IMR-90 (cell line): ENCODE measurements around the gene SLC35F1. TPM values are rescaled to one million over a fixed set of nuclear protein-coding genes. Genes with fewer than 3 reads are reported as not detected.

ENCODE experiments used
- ATAC-seq: fragments of 200-7000 bp; cut with Tn5 transposase; 2 replicates; pipeline ENCODE4 v1.9.1; 2020; ENCODE audit warnings: low read depth, mild to moderate bottlenecking, moderate library complexity
- BruUV-seq: library from RNA; stranded (reverse); fragments of 400-500 nt; replicated peaks from 2 replicates; lab custom pipeline; 2021; lab: Mats Ljungman, UMichigan
- CTCF ChIA-PET: fragments of 300-600 bp; formaldehyde crosslinking; extraction: SDS; loops from one replicate; lab custom pipeline; 2021; ENCODE audit warnings: antibody characterized with exemption; lab: Yijun Ruan, JAX
- POLR2A ChIA-PET: fragments of 300-600 bp; sonication (Branson Sonifier 250); formaldehyde crosslinking; loops from one replicate; lab custom pipeline; 2022; ENCODE audit warnings: antibody characterized with exemption; ENCODE audit not compliant: unreplicated experiment; lab: Charles Lee
- DNase-seq: peaks from one replicate; pipeline ENCODE4 v3.0.0; 2013
- H2AFZ ChIP-seq: replicated peaks from 2 replicates; pipeline ENCODE3; 2013; ENCODE audit warnings: low read length, mild to moderate bottlenecking; ENCODE audit not compliant: poor library complexity
- H2AK5ac ChIP-seq: 2 replicates; pipeline ENCODE4 v1.6.1; 2013; ENCODE audit warnings: low read depth, low read length, inconsistent platforms
- H2AK9ac ChIP-seq: replicated peaks from 2 replicates; pipeline ENCODE3; 2013; ENCODE audit warnings: mild to moderate bottlenecking, low read depth, low read length, moderate library complexity; ENCODE audit not compliant: poor library complexity
- H2BK120ac ChIP-seq: 2 replicates; pipeline ENCODE4 v1.6.1; 2013; ENCODE audit warnings: low read depth, low read length, inconsistent platforms
- H2BK15ac ChIP-seq: 3 replicates; pipeline ENCODE4 v1.6.1; 2013; ENCODE audit warnings: low read depth, low read length, inconsistent platforms
- H2BK20ac ChIP-seq: 2 replicates; pipeline ENCODE4 v1.6.1; 2013; ENCODE audit warnings: low read depth, mild to moderate bottlenecking, inconsistent platforms, low read length, moderate library complexity
- H2BK5ac ChIP-seq: 2 replicates; pipeline ENCODE4 v1.6.1; 2013; ENCODE audit warnings: mild to moderate bottlenecking, low read depth, low read length, inconsistent platforms; ENCODE audit not compliant: poor library complexity, severe bottlenecking
- H3K14ac ChIP-seq: replicated peaks from 2 replicates; pipeline ENCODE4 v1.6.1; 2013; ENCODE audit warnings: low read depth, low read length, inconsistent platforms
- H3K18ac ChIP-seq: 2 replicates; pipeline ENCODE4 v1.6.1; 2013; ENCODE audit warnings: low read depth, low read length, control low read depth
- H3K23ac ChIP-seq: 2 replicates; pipeline ENCODE4 v1.6.1; 2013; ENCODE audit warnings: low read depth, low read length, inconsistent platforms
- H3K27ac ChIP-seq: 2 replicates; pipeline ENCODE4 v1.5.1; 2013; ENCODE audit warnings: mild to moderate bottlenecking, control low read depth, low read length; ENCODE audit not compliant: insufficient read depth
- H3K27me3 ChIP-seq: 2 replicates; pipeline ENCODE4 v1.6.1; 2013; ENCODE audit warnings: low read length; ENCODE audit not compliant: control insufficient read depth, insufficient read depth
- H3K36me3 ChIP-seq: 2 replicates; pipeline ENCODE4 v1.6.1; 2013; ENCODE audit warnings: low read length, mixed read lengths; ENCODE audit not compliant: control insufficient read depth, insufficient read depth
- H3K4ac ChIP-seq: 2 replicates; pipeline ENCODE4 v1.6.1; 2013; ENCODE audit warnings: low read depth, low read length, inconsistent platforms
- H3K4me1 ChIP-seq: 2 replicates; pipeline ENCODE4 v1.6.1; 2013; ENCODE audit warnings: low read length, mixed read lengths; ENCODE audit not compliant: control insufficient read depth, insufficient read depth
- H3K4me2 ChIP-seq: 2 replicates; pipeline ENCODE4 v1.6.1; 2013; ENCODE audit warnings: low read depth, mild to moderate bottlenecking, control low read depth, low read length, moderate library complexity
- H3K4me3 ChIP-seq: 2 replicates; pipeline ENCODE4 v1.5.1; 2013; ENCODE audit warnings: low read depth, mild to moderate bottlenecking, control low read depth, low read length, moderate library complexity; ENCODE audit not compliant: insufficient read depth
- H3K56ac ChIP-seq: 2 replicates; pipeline ENCODE4 v1.6.1; 2013; ENCODE audit warnings: low read length, inconsistent platforms; ENCODE audit not compliant: insufficient read depth; ENCODE audit errors: extremely low read depth
- H3K79me1 ChIP-seq, 2 experiments: 2 replicates each; pipeline ENCODE4 v1.6.1; 2013; ENCODE audit warnings: low read length in 2 of 2, inconsistent platforms in 1 of 2, low read depth in 1 of 2
- H3K9ac ChIP-seq: 2 replicates; pipeline ENCODE4 v1.6.1; 2013; ENCODE audit warnings: low read depth, low read length, control low read depth
- H3K9me1 ChIP-seq: 2 replicates; pipeline ENCODE4 v1.6.1; 2013; ENCODE audit warnings: low read length, inconsistent platforms; ENCODE audit not compliant: insufficient read depth
- H3K9me3 ChIP-seq: 2 replicates; pipeline ENCODE4 v1.6.1; 2013; ENCODE audit warnings: low read length; ENCODE audit not compliant: control insufficient read depth, insufficient read depth
- H4K20me1 ChIP-seq: 2 replicates; pipeline ENCODE4 v1.6.1; 2013; ENCODE audit warnings: low read length, inconsistent platforms; ENCODE audit not compliant: insufficient read depth
- H4K5ac ChIP-seq: 2 replicates; pipeline ENCODE4 v1.6.1; 2013; ENCODE audit warnings: mild to moderate bottlenecking, low read depth, low read length, control low read depth
- H4K8ac ChIP-seq, 2 experiments: 2 replicates each; pipeline ENCODE4 v1.6.1; 2013; ENCODE audit warnings: low read depth in 2 of 2, low read length in 2 of 2, control low read depth in 1 of 2, inconsistent platforms in 1 of 2
- H4K91ac ChIP-seq: 2 replicates; pipeline ENCODE4 v1.6.1; 2013; ENCODE audit warnings: low read depth, low read length, inconsistent platforms; ENCODE audit not compliant: insufficient read depth
- BHLHE40 ChIP-seq: fragments of 150-350 bp; IDR thresholded peaks from 2 replicates; pipeline ENCODE4 v1.6.1; 2016; ENCODE audit warnings: mild to moderate bottlenecking, low read depth, low read length
- CEBPB ChIP-seq: IDR thresholded peaks from 2 replicates; pipeline ENCODE4 v1.6.1; 2012; ENCODE audit warnings: low read depth, low read length, improper control_type of control experiment
- CHD1 ChIP-seq: IDR thresholded peaks from 2 replicates; pipeline ENCODE4 v1.6.1; 2012; ENCODE audit warnings: low read depth, low read length, improper control_type of control experiment
- CTCF ChIP-seq: conservative IDR thresholded peaks from 2 replicates; pipeline ENCODE4 v1.5.1; 2012; ENCODE audit warnings: mild to moderate bottlenecking, low read depth, low read length, improper control_type of control experiment
- FOS ChIP-seq: fragments of 150-350 bp; IDR thresholded peaks from 2 replicates; pipeline ENCODE4 v1.6.1; 2016; ENCODE audit warnings: low read depth, low read length
- MAFK ChIP-seq: IDR thresholded peaks from 2 replicates; pipeline ENCODE4 v1.6.1; 2012; ENCODE audit warnings: low read depth, low read length, improper control_type of control experiment
- MAZ ChIP-seq: IDR thresholded peaks from 2 replicates; pipeline ENCODE4 v1.6.1; 2012; ENCODE audit warnings: low read depth, mild to moderate bottlenecking, low read length, improper control_type of control experiment, moderate library complexity, borderline replicate concordance
- MXI1 ChIP-seq: IDR thresholded peaks from 2 replicates; pipeline ENCODE4 v1.6.1; 2012; ENCODE audit warnings: low read depth, mild to moderate bottlenecking, low read length, moderate library complexity, borderline replicate concordance
- NFE2L2 ChIP-seq: fragments of 150-350 bp; IDR thresholded peaks from 2 replicates; pipeline ENCODE4 v1.6.1; 2016; ENCODE audit warnings: low read depth, mild to moderate bottlenecking, low read length
- POLR2A ChIP-seq: IDR thresholded peaks from 2 replicates; pipeline ENCODE4 v1.6.1; 2012; ENCODE audit warnings: mild to moderate bottlenecking, low read depth, low read length
- RAD21 ChIP-seq: IDR thresholded peaks from 2 replicates; pipeline ENCODE4 v1.6.1; 2012; ENCODE audit warnings: low read length, improper control_type of control experiment
- RCOR1 ChIP-seq: IDR thresholded peaks from 2 replicates; pipeline ENCODE4 v1.6.1; 2012; ENCODE audit warnings: mild to moderate bottlenecking, low read length, improper control_type of control experiment; ENCODE audit not compliant: insufficient replicate concordance
- RFX5 ChIP-seq: IDR thresholded peaks from 2 replicates; pipeline ENCODE4 v1.8.0; 2012; ENCODE audit warnings: low read depth, mild to moderate bottlenecking, low read length, moderate library complexity
- SMC3 ChIP-seq: fragments of 150-350 bp; IDR thresholded peaks from 2 replicates; pipeline ENCODE4 v1.6.1; 2016; ENCODE audit warnings: low read depth, mild to moderate bottlenecking, antibody characterized with exemption, low read length, moderate library complexity
- WGBS, 2 experiments: methylation state at CpG; one replicate each; pipeline versions ENCODE4 v1.1.5 to v1.1.7; 2013; ENCODE audit warnings: missing lambda C conversion rate in 2 of 2; ENCODE audit not compliant: insufficient read length in 1 of 2; ENCODE audit errors: extremely low coverage in 2 of 2; 5-methylcytosine and 5-hydroxymethylcytosine counted together
- dilution Hi-C: fragments of 300-500 bp; cut with HindIII; formaldehyde crosslinking; loops from one replicate; pipeline ENCODE4 v1.14.3; 2018; ENCODE audit warnings: low sequenced_read_pairs; ENCODE audit not compliant: unreplicated experiment
- in situ Hi-C: fragments of 300-500 bp; cut with MboI; formaldehyde crosslinking; loops from 3 replicates; pipeline ENCODE4 v1.14.3; 2019; ENCODE audit warnings: low sequenced_read_pairs, inconsistent platforms, mixed read lengths
- intact Hi-C: fragments of 100-400 bp; cut with micrococcal nuclease; formaldehyde crosslinking; loops from 2 replicates; pipeline ENCODE4 v1.10.0; 2022
- polyA plus RNA-seq, 3 experiments: library from polyadenylated mRNA; depleted of rRNA; stranded (reverse); fragments of >200 nt; gene quantifications; 2 replicates each; pipeline ENCODE4 v1.2.3, GENCODE V29; 2012; ENCODE audit warnings: low replicate concordance in 1 of 3
- total RNA-seq: library from RNA; depleted of rRNA; stranded (reverse); fragments of >200 nt; gene quantifications from 2 replicates; pipeline ENCODE4 v1.2.3, GENCODE V29; 2012
- TF ChIP-seq, protein P1 (sequence below): fragments of 150-350 bp; IDR thresholded peaks from 2 replicates; pipeline ENCODE4 v1.6.1; 2017; ENCODE audit warnings: mild to moderate bottlenecking, antibody characterized with exemption, low read length, low read depth
- TF ChIP-seq, protein P2 (sequence below): fragments of 150-350 bp; IDR thresholded peaks from 2 replicates; pipeline ENCODE4 v1.6.1; 2016; ENCODE audit warnings: low read depth, mild to moderate bottlenecking, low read length, moderate library complexity, borderline replicate concordance

Gene SLC35F1
- total and polyA plus RNA-seq, 2 of the 4 experiments (the other 2 are of a cell fraction), result not detected

GRCh38 chr6:117955684-117956256 is 48.7 kb downstream of the SLC35F1 start:
- Histone ChIP-seq H3K9me3 (no peaks in the 10 kb centered on the region), H3K79me1 (no peaks in the 10 kb centered on the region), H2AK9ac (no peak overlapping the region), H3K4me2 (no peak overlapping the region), H4K8ac (no peak overlapping the region), H3K27ac (no peak overlapping the region), H4K5ac (no peak overlapping the region), H2BK15ac (no peak overlapping the region), H3K14ac (no peak overlapping the region), H3K9ac (no peak overlapping the region), H3K4ac (no peak overlapping the region), H2BK5ac (no peak overlapping the region), H2BK120ac (no peak overlapping the region), H3K56ac (no peak overlapping the region), H3K4me3 (no peak overlapping the region), H2AK5ac (no peak overlapping the region), H3K18ac (no peak overlapping the region), H3K9me1 (no peaks in the 10 kb centered on the region), H4K20me1 (no peaks in the 10 kb centered on the region), H4K91ac (no peak overlapping the region), H3K23ac (no peak overlapping the region), H3K27me3 (no peaks in the 10 kb centered on the region), H2BK20ac (no peak overlapping the region), H2AFZ (no peak overlapping the region), H3K36me3 (no peaks in the 10 kb centered on the region), H3K4me1 (no peaks in the 10 kb centered on the region)
- ChIA-PET CTCF (no interaction called here), POLR2A (no interaction called here)
- intact Hi-C loops (no loop called here), in situ Hi-C loops (no loop called here), dilution Hi-C loops (no loop called here)
- DNase-seq (no peak), ATAC-seq (no peak)
- TF ChIP-seq, protein P1, sequence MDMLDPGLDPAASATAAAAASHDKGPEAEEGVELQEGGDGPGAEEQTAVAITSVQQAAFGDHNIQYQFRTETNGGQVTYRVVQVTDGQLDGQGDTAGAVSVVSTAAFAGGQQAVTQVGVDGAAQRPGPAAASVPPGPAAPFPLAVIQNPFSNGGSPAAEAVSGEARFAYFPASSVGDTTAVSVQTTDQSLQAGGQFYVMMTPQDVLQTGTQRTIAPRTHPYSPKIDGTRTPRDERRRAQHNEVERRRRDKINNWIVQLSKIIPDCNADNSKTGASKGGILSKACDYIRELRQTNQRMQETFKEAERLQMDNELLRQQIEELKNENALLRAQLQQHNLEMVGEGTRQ, result no peak
- no peak for TF ChIP-seq CTCF
- TF ChIP-seq MAZ, result no peak
- TF ChIP-seq NFE2L2, result no peak
- TF ChIP-seq, protein P2, sequence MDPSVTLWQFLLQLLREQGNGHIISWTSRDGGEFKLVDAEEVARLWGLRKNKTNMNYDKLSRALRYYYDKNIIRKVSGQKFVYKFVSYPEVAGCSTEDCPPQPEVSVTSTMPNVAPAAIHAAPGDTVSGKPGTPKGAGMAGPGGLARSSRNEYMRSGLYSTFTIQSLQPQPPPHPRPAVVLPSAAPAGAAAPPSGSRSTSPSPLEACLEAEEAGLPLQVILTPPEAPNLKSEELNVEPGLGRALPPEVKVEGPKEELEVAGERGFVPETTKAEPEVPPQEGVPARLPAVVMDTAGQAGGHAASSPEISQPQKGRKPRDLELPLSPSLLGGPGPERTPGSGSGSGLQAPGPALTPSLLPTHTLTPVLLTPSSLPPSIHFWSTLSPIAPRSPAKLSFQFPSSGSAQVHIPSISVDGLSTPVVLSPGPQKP, result no peak
- TF ChIP-seq FOS, result no peak
- no peak for TF ChIP-seq MAFK
- TF ChIP-seq RCOR1, result no peak
- TF ChIP-seq RAD21, result no peak
- TF ChIP-seq BHLHE40, result no peak
- TF ChIP-seq CEBPB, result no peak
- TF ChIP-seq SMC3, result no peak
- no peak for TF ChIP-seq RFX5
- TF ChIP-seq MXI1, result no peak
- TF ChIP-seq POLR2A, result no peak
- no peak for TF ChIP-seq CHD1
- BruUV-seq, result no TSS peak
- no CpG with 5 or more reads among the region's 2 CpGs for WGBS, 2 experiments
